HepG2 (cell line): ENCODE data around the gene MACROD2. TPM values are rescaled to one million over a fixed set of nuclear protein-coding genes. Genes with fewer than 3 reads are reported as not detected.

ENCODE experiments used
- HNF1B ChIP-seq: sonication (generic); formaldehyde crosslinking; IDR thresholded peaks from 2 replicates; pipeline ENCODE4 v1.5.1; 2020; ENCODE audit warnings: mild to moderate bottlenecking, moderate library complexity, missing genetic modification reagents
- KLF12 ChIP-seq: sonication (generic); formaldehyde crosslinking; IDR thresholded peaks from 2 replicates; pipeline ENCODE4 v1.4.0; 2020; ENCODE audit warnings: missing genetic modification reagents, borderline replicate concordance
- TBX2 ChIP-seq: sonication (generic); formaldehyde crosslinking; IDR thresholded peaks from 2 replicates; pipeline ENCODE4 v1.5.0; 2020; ENCODE audit warnings: missing genetic modification reagents, mild to moderate bottlenecking, borderline replicate concordance
- ZBTB33 ChIP-seq: sonication (generic); formaldehyde crosslinking; IDR thresholded peaks from 2 replicates; pipeline ENCODE4 v1.4.0; 2020; ENCODE audit warnings: missing genetic modification reagents
- ZNF30 ChIP-seq: sonication (generic); formaldehyde crosslinking; IDR thresholded peaks from 2 replicates; pipeline ENCODE4 v1.5.0; 2020; ENCODE audit warnings: mild to moderate bottlenecking, missing genetic modification reagents
- ZNF503 ChIP-seq: sonication (generic); formaldehyde crosslinking; IDR thresholded peaks from 2 replicates; pipeline ENCODE4 v1.4.0; 2020; ENCODE audit warnings: missing genetic modification reagents
- ZNF513 ChIP-seq: sonication (generic); formaldehyde crosslinking; conservative IDR thresholded peaks from 2 replicates; pipeline ENCODE4 v1.5.0; 2020; ENCODE audit warnings: missing genetic modification reagents
- ZNF609 ChIP-seq: sonication (generic); formaldehyde crosslinking; IDR thresholded peaks from 2 replicates; pipeline ENCODE4 v1.4.0; 2020; ENCODE audit warnings: mild to moderate bottlenecking, missing genetic modification reagents, borderline replicate concordance
- ZNF879 ChIP-seq: sonication (generic); formaldehyde crosslinking; IDR thresholded peaks from 2 replicates; pipeline ENCODE4 v1.8.1; 2023; ENCODE audit warnings: missing genetic modification reagents
- polyA plus RNA-seq, 8 experiments: library from polyadenylated mRNA; depleted of rRNA in 3 of 8; stranded (reverse) in 7 of 8; unstranded in 1 of 8; fragments of >200 nt; fragmentation: Illumina TruSeq in 4 of 8; extraction: Trizol in 4 of 8; gene quantifications; 2 replicates each; pipeline versions ENCODE4 v1.2.1 to v1.2.3, GENCODE V29; 2011 to 2016; ENCODE audit warnings: low read depth in 4 of 8, missing spikeins in 1 of 8, mixed read lengths in 1 of 8; ENCODE audit not compliant: insufficient read depth in 1 of 8
- total RNA-seq, 5 experiments: library from RNA; depleted of rRNA; stranded (reverse); fragments of >200 nt; fragmentation: Illumina TruSeq; extraction: Trizol; gene quantifications; 2 replicates each; pipeline ENCODE4 v1.2.3, GENCODE V29; 2016; ENCODE audit warnings: low read depth in 1 of 5
- TF ChIP-seq, protein P1 (sequence below): sonication (generic); formaldehyde crosslinking; IDR thresholded peaks from 2 replicates; pipeline ENCODE4 v1.4.0; 2020; ENCODE audit warnings: missing genetic modification reagents, borderline replicate concordance

Gene MACROD2
- total and polyA plus RNA-seq, 2 of the 13 experiments (the other 11 are each of a cell fraction or from before 2014, with no cell fraction given), result 0.13 to 0.51 TPM

DNA sequence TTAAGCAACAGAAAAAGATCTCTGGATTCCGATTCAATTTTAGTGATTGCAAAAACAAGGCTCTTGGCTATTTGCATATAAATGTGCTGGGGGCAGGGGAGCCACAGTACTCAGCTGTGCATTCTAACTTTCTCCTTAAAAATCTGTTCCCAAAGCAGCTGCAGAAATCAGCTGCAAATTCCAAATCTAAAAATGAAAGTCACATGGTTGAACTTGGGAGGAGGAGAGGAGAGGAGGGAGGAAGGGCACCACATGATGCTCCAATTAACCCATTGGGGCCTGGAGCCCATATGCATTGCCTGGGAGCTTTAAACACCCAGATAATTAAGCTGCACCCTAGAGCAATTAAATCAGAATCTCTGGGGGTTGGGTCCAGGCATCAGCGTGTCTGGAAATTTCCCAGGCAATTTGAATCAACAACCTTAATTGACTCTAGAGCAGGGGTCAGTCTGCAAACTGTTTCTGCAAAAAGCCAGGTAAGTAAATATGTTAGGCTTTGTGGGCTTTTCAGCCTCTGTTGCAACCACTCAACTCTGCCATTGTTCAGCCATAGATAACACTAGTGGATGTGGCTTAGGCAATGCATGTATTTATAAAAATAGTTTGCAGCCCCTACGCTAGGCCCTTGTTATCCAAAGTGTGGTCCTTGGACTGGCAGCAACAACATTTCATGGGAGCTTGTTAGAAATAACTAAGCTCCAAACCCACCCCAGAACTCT, 2069.8 kb downstream of the MACROD2 start (continued):
- TF ChIP-seq ZNF503 (CRISPR knock-in tag), result no peak
- TF ChIP-seq HNF1B, result no peak
- TF ChIP-seq ZNF30, result no peak
- no peak for TF ChIP-seq ZBTB33 (CRISPR knock-in tag)
- TF ChIP-seq ZNF609, result 0 out of 2 replicates have a peak, but pooled peaks have one; percentile 15
- no peak for TF ChIP-seq ZNF513 (CRISPR knock-in tag)
- no peak for TF ChIP-seq KLF12
- TF ChIP-seq, protein P1, sequence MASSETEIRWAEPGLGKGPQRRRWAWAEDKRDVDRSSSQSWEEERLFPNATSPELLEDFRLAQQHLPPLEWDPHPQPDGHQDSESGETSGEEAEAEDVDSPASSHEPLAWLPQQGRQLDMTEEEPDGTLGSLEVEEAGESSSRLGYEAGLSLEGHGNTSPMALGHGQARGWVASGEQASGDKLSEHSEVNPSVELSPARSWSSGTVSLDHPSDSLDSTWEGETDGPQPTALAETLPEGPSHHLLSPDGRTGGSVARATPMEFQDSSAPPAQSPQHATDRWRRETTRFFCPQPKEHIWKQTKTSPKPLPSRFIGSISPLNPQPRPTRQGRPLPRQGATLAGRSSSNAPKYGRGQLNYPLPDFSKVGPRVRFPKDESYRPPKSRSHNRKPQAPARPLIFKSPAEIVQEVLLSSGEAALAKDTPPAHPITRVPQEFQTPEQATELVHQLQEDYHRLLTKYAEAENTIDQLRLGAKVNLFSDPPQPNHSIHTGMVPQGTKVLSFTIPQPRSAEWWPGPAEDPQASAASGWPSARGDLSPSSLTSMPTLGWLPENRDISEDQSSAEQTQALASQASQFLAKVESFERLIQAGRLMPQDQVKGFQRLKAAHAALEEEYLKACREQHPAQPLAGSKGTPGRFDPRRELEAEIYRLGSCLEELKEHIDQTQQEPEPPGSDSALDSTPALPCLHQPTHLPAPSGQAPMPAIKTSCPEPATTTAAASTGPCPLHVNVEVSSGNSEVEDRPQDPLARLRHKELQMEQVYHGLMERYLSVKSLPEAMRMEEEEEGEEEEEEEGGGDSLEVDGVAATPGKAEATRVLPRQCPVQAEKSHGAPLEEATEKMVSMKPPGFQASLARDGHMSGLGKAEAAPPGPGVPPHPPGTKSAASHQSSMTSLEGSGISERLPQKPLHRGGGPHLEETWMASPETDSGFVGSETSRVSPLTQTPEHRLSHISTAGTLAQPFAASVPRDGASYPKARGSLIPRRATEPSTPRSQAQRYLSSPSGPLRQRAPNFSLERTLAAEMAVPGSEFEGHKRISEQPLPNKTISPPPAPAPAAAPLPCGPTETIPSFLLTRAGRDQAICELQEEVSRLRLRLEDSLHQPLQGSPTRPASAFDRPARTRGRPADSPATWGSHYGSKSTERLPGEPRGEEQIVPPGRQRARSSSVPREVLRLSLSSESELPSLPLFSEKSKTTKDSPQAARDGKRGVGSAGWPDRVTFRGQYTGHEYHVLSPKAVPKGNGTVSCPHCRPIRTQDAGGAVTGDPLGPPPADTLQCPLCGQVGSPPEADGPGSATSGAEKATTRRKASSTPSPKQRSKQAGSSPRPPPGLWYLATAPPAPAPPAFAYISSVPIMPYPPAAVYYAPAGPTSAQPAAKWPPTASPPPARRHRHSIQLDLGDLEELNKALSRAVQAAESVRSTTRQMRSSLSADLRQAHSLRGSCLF (CRISPR knock-in tag), result no peak
- TF ChIP-seq ZNF879 (CRISPR knock-in tag), result no peak
- peak; percentile 36; the same call in 1 of the 2 replicates for TF ChIP-seq TBX2 (CRISPR knock-in tag)
